Medulla oblongata (tissue), 1 donor: ENCODE data around the gene SNX5.
A peak's percentile ranks its signal among the peaks of the same experiment; 100 is the strongest.

Experiments
- DNase-seq: peaks from one replicate; pipeline ENCODE4 v3.0.0-alpha.2; 2015; ENCODE audit errors: extremely low spot score

SNX5 gene

GRCh38 chr20:17992847-17993513 lies 24.4 kb upstream of the SNX5 start:
- DNase-seq: no peak

- DNase-seq: no peak
Measured at GRCh38 chr20:17992224-17992637, 23.6 kb upstream of the SNX5 start.

- DNase-seq: no peak
Measured at GRCh38 chr20:17990278-17990972, 21.8 kb upstream of the SNX5 start.

GRCh38 chr20:17987988-17988387 lies 19.4 kb upstream of the SNX5 start:
- DNase-seq: no peak

GRCh38 chr20:17985388-17986018 lies 16.9 kb upstream of the SNX5 start:
- no peak for DNase-seq

GRCh38 chr20:17976305-17976704 lies 7.7 kb upstream of the SNX5 start:
- no peak for DNase-seq

- DNase-seq: peak; percentile 10
Measured at GRCh38 chr20:17972121-17972520, 3.5 kb upstream of the SNX5 start.

- DNase-seq: peak; percentile 27
Measured at GRCh38 chr20:17971300-17972013, 2.9 kb upstream of the SNX5 start.

- peak; percentile 87 for DNase-seq
Measured at GRCh38 chr20:17969884-17970409, 1.4 kb upstream of the SNX5 start.

- DNase-seq: peak; percentile 68
Measured at GRCh38 chr20:17969278-17969883, 787 bp upstream of the SNX5 start.

- peak; percentile 48 for DNase-seq
Measured at GRCh38 chr20:17967521-17968365, 851 bp downstream of the SNX5 start.

GRCh38 chr20:17966432-17967310 lies 1.9 kb downstream of the SNX5 start:
- DNase-seq: peak; percentile 53

GRCh38 chr20:17965042-17965697 lies 3.4 kb downstream of the SNX5 start:
- DNase-seq: no peak

GRCh38 chr20:17964632-17965031 lies 4.0 kb downstream of the SNX5 start:
- DNase-seq: no peak

GRCh38 chr20:17964073-17964472 lies 4.5 kb downstream of the SNX5 start:
- no peak for DNase-seq

- no peak for DNase-seq
Measured at GRCh38 chr20:17963114-17963897, 5.3 kb downstream of the SNX5 start.

- DNase-seq: no peak
Measured at GRCh38 chr20:17961587-17961940, 7.0 kb downstream of the SNX5 start.

- no peak for DNase-seq
Measured at GRCh38 chr20:17960927-17961586, 7.5 kb downstream of the SNX5 start.
